Choroid plexus epithelial cell (primary cell): ENCODE data around the gene INAFM1.

Experiments used
- DNase-seq: peaks from one replicate; pipeline ENCODE4 v3.0.0-alpha.2; 2010; ENCODE audit warnings: low read depth
- H3K4me3 ChIP-seq: 2 replicates; pipeline ENCODE4 v1.5.1; 2011; ENCODE audit warnings: low read depth, mild to moderate bottlenecking, control low read depth, low read length, moderate library complexity
- TF ChIP-seq, protein P1 (sequence below): conservative IDR thresholded peaks from 2 replicates; pipeline ENCODE4 v1.5.1; 2011; ENCODE audit warnings: low read depth, mild to moderate bottlenecking, control low read depth, inconsistent platforms, low read length, moderate library complexity

INAFM1 gene

DNA sequence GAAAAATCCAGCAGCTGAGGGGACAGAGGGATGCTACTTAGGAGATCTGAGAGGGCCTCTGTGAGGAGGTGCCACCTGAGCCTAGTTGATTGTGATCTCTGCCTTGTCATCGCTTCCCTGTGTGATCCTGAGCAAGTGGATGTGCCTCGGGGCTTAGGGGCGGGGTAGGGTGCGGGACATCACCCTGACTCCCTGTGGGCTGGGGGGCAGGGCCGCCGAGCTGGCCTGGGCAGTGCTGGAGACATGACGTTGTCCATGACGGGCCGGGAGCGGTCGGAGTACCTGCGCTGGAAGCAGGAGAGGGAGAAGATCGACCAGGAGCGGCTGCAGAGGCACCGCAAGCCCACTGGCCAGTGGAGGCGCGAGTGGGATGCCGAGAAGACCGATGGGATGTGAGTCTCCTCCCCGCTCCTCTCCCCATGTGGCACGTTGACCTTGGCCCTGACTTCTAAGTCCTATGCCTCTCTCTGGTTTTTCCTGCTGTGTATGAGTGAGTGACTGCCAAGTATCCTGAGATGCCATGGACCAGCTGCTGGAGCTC is 8.2 kb upstream of the INAFM1 start:
- no peak for DNase-seq
- TF ChIP-seq, protein P1, sequence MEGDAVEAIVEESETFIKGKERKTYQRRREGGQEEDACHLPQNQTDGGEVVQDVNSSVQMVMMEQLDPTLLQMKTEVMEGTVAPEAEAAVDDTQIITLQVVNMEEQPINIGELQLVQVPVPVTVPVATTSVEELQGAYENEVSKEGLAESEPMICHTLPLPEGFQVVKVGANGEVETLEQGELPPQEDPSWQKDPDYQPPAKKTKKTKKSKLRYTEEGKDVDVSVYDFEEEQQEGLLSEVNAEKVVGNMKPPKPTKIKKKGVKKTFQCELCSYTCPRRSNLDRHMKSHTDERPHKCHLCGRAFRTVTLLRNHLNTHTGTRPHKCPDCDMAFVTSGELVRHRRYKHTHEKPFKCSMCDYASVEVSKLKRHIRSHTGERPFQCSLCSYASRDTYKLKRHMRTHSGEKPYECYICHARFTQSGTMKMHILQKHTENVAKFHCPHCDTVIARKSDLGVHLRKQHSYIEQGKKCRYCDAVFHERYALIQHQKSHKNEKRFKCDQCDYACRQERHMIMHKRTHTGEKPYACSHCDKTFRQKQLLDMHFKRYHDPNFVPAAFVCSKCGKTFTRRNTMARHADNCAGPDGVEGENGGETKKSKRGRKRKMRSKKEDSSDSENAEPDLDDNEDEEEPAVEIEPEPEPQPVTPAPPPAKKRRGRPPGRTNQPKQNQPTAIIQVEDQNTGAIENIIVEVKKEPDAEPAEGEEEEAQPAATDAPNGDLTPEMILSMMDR, result no peak

DNA sequence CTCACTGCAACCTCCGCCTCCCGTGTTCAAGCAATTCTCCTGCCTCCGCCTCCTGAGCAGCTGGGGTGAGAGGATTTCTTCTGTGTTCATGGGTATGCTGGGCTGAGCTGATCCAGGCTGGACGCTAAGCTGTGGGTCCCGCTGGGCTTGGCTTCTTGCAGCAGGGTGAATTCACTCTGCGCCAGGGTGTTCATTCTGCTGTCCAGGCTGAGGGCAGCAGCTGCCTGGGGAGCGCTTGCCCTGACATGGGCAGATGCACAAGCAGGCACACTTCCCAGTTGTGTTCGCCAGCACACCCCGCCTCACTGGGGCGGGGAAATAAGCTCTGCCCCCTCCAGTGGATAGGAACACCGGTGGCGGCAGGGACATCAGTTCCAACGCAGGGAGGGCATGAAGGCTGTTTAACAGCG is 7.3 kb upstream of the INAFM1 start:
- DNase-seq, result no peak
- TF ChIP-seq, protein P1, result no peak
- H3K4me3 ChIP-seq, result no peak overlapping the region

More for the DNA sequence above, 8.2 kb upstream of the INAFM1 start:
- H3K4me3 ChIP-seq, result no peak overlapping the region

DNA sequence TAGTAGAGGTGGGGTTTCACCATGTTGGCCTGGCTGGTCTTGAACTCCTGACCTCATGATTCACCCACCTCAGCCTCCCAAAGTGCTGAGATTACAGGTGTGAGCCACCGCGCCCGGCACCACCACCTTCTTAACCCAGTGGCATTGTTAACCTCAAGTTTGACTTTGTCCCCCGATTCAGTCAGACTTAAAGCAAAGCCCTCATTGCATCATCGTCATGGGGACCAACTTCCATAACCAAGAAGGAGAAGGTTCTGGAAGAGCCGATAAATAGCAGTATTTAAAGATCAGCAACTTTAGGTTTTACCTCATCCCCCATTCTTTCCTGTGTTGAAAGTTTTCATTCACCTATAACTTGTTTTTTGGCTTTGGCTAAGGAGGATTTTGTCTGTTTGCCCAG is 6.7 kb upstream of the INAFM1 start:
- TF ChIP-seq, protein P1, result no peak
- no peak for DNase-seq
- H3K4me3 ChIP-seq, result no peak overlapping the region

DNA sequence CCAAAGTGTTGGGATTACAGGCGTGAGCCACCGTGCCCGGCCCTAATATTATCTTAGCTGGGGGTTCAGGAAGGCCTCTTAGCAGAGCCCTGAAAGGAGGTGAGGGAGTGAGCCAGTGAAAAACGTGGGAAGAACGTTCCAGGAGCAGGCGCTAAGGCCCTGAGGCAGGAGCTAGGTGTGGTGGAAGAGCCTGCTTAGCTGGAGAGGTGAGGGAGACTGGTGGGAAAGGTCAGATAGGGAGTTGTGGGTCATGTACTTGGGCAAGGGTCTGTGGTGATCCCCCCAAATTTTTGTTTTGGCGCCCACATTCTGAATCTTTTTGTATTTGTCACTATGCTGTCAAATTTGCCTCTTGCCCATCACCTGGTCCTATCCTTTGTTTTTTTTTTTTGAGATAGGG is 5.1 kb upstream of the INAFM1 start:
- no peak overlapping the region for H3K4me3 ChIP-seq
- no peak for DNase-seq
- TF ChIP-seq, protein P1, result no peak

DNA sequence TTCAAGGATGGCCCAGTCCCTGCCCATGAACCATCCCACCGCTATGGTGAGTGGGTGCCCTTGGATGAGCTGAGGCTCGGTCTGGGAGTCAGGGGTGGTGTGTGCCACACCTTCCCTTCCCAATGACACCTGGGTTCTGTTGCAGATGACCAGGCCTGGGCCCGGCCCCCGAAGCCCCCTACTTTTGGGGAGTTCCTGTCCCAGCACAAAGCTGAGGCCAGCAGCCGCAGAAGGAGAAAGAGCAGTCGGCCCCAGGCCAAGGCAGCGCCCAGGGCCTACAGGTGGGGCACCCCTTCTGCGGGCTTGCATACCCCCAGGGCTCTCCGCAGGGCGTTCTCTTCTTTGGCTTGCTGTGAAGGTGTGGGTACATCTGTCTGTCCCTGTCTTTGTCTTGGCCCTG is 4.3 kb upstream of the INAFM1 start:
- TF ChIP-seq, protein P1, result no peak
- DNase-seq, result no peak
- no peak overlapping the region for H3K4me3 ChIP-seq

DNA sequence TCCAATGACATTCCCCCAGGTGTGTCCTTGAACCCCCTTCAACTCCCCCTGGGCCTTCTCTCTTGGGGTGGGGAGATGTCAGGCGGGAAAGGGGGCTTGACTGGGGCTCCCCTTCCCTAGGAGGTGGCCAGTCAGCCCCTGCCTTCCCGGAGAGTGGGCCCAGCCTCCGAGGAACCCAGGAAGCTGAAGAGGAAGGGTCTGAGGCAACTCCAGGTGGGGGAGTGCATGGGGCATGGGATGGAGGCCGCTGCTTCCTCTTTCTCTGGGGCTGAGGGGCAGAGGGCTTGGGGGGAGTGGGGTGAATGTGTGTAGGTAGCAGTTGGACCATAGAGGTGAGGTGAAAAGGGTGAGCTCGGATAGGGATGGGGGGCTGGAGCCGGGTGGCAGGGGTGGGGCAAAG is 2.7 kb upstream of the INAFM1 start:
- TF ChIP-seq, protein P1, result no peak
- no peak for DNase-seq
- H3K4me3 ChIP-seq, result no peak overlapping the region
